Neural progenitor cell (in vitro differentiated cells): ENCODE measurements around the gene PRKCH. TPM values are rescaled to one million over a fixed set of nuclear protein-coding genes. Genes with fewer than 3 reads are reported as not detected.

Experiments
- DNase-seq: peaks from one replicate; pipeline ENCODE4 v3.0.0-alpha.2; 2016; ENCODE audit warnings: low spot score
- H2AFZ ChIP-seq: fragments of 200-600 bp; sonication (generic); replicated peaks from 2 replicates; pipeline ENCODE4 v1.6.1; 2016; ENCODE audit warnings: antibody characterized with exemption
- H3F3A ChIP-seq: fragments of 200-600 bp; sonication (generic); 2 replicates; pipeline ENCODE4 v1.6.1; 2016; ENCODE audit warnings: antibody characterized with exemption, low read depth
- H3K27ac ChIP-seq: fragments of 200-600 bp; sonication (generic); 2 replicates; pipeline ENCODE4 v1.5.1; 2016; ENCODE audit warnings: mild to moderate bottlenecking
- H3K27me3 ChIP-seq: fragments of 200-600 bp; sonication (generic); 2 replicates; pipeline ENCODE4 v1.6.1; 2016; ENCODE audit warnings: mild to moderate bottlenecking, moderate library complexity
- H3K36me3 ChIP-seq: fragments of 200-600 bp; sonication (generic); 2 replicates; pipeline ENCODE4 v1.5.1; 2016
- H3K4me1 ChIP-seq: fragments of 200-600 bp; sonication (generic); 2 replicates; pipeline ENCODE4 v1.6.1; 2016; ENCODE audit warnings: mixed run types
- H3K4me2 ChIP-seq: fragments of 200-600 bp; sonication (generic); 2 replicates; pipeline ENCODE4 v1.6.1; 2016
- H3K4me3 ChIP-seq: fragments of 200-600 bp; sonication (generic); 2 replicates; pipeline ENCODE4 v1.5.1; 2016
- H3K79me2 ChIP-seq: fragments of 200-600 bp; sonication (generic); 2 replicates; pipeline ENCODE4 v1.6.1; 2016; ENCODE audit warnings: low read depth
- H3K9ac ChIP-seq: fragments of 200-600 bp; sonication (generic); 2 replicates; pipeline ENCODE4 v1.6.1; 2016
- H3K9me3 ChIP-seq: fragments of 200-600 bp; sonication (generic); 2 replicates; pipeline ENCODE4 v1.5.1; 2016; ENCODE audit warnings: low read depth
- H4K20me1 ChIP-seq: fragments of 200-600 bp; sonication (generic); 2 replicates; pipeline ENCODE4 v1.6.1; 2016; ENCODE audit warnings: low read depth
- H3K27ac Mint-ChIP-seq: 3 replicates; pipeline ENCODE4 v1.8.0; 2021; ENCODE audit warnings: mixed read lengths
- H3K27me3 Mint-ChIP-seq: 2 replicates; pipeline ENCODE4 v1.8.0; 2022; ENCODE audit warnings: low read depth, mild to moderate bottlenecking, inconsistent platforms, moderate library complexity, mixed read lengths; ENCODE audit not compliant: insufficient read depth
- H3K36me3 Mint-ChIP-seq: 3 replicates; pipeline ENCODE4 v1.8.0; 2021; ENCODE audit warnings: mixed read lengths
- H3K4me1 Mint-ChIP-seq: 3 replicates; pipeline ENCODE4 v1.8.0; 2021; ENCODE audit warnings: mixed read lengths
- H3K4me3 Mint-ChIP-seq: 3 replicates; pipeline ENCODE4 v1.8.0; 2021; ENCODE audit warnings: mild to moderate bottlenecking, moderate library complexity, mixed read lengths
- H3K9me3 Mint-ChIP-seq: 3 replicates; pipeline ENCODE4 v1.8.0; 2020; ENCODE audit warnings: mixed read lengths
- EZH2 ChIP-seq: fragments of 200-600 bp; sonication (generic); IDR thresholded peaks from 2 replicates; pipeline ENCODE4 v1.6.1; 2017; ENCODE audit warnings: antibody characterized with exemption, mild to moderate bottlenecking, moderate library complexity
- EZH2phosphoT487 ChIP-seq: fragments of 200-600 bp; sonication (generic); IDR thresholded peaks from 2 replicates; pipeline ENCODE4 v1.6.1; 2017; ENCODE audit warnings: antibody characterized with exemption
- total RNA-seq: library from RNA; depleted of rRNA; stranded (reverse); fragments of >200 nt; gene quantifications from 2 replicates; pipeline ENCODE4 v1.2.3, GENCODE V29; 2015; ENCODE audit warnings: low replicate concordance
- TF ChIP-seq, protein P1 (sequence below): fragments of 200-600 bp; sonication (generic); IDR thresholded peaks from 2 replicates; pipeline ENCODE4 v1.5.1; 2017; ENCODE audit warnings: antibody characterized with exemption, mild to moderate bottlenecking

Gene PRKCH
- total RNA-seq, 1 donor from 2014 or later: 1.3 TPM

DNA sequence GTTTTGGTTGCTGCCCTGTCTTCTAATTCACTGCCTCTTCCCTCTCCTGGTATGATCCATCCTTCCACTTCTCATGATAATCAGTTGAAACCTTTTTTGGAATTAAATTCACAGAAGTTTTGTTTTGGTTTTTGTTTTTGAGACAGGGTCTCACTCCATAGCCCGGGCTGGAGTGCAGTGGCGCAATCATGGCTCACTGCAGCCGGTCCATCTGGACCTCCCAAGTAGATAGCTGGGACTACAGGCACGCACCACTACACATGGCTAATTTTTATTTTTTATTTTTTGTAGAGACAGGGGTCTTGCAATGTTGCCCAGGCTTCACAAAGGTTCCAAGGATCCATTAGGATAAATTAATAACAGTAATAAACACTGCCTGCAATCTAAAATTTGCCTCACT, 164.3 kb downstream of the PRKCH start:
- Mint-ChIP-seq H3K27ac (no peak overlapping the region), H3K9me3 (no peaks in the 10 kb centered on the region), H3K27me3 (no peaks in the 10 kb centered on the region), H3K36me3 (no peaks in the 10 kb centered on the region), H3K4me3 (no peak overlapping the region), H3K4me1 (peaks cover 27% of the 10 kb centered on the region)
- Histone ChIP-seq H3K9me3 (no peaks in the 10 kb centered on the region), H3K4me3 (no peak overlapping the region), H3K27me3 (no peaks in the 10 kb centered on the region), H3K79me2 (no peaks in the 10 kb centered on the region), H3F3A (no peaks in the 10 kb centered on the region), H2AFZ (no peak overlapping the region), H3K27ac (no peak overlapping the region), H3K4me1 (no peaks in the 10 kb centered on the region), H3K36me3 (no peaks in the 10 kb centered on the region), H3K4me2 (no peak overlapping the region), H4K20me1 (no peaks in the 10 kb centered on the region), H3K9ac (no peak overlapping the region)
- DNase-seq: no peak
- TF ChIP-seq EZH2phosphoT487: no peak
- no peak for TF ChIP-seq EZH2
- TF ChIP-seq, protein P1, sequence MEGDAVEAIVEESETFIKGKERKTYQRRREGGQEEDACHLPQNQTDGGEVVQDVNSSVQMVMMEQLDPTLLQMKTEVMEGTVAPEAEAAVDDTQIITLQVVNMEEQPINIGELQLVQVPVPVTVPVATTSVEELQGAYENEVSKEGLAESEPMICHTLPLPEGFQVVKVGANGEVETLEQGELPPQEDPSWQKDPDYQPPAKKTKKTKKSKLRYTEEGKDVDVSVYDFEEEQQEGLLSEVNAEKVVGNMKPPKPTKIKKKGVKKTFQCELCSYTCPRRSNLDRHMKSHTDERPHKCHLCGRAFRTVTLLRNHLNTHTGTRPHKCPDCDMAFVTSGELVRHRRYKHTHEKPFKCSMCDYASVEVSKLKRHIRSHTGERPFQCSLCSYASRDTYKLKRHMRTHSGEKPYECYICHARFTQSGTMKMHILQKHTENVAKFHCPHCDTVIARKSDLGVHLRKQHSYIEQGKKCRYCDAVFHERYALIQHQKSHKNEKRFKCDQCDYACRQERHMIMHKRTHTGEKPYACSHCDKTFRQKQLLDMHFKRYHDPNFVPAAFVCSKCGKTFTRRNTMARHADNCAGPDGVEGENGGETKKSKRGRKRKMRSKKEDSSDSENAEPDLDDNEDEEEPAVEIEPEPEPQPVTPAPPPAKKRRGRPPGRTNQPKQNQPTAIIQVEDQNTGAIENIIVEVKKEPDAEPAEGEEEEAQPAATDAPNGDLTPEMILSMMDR: no peak

DNA sequence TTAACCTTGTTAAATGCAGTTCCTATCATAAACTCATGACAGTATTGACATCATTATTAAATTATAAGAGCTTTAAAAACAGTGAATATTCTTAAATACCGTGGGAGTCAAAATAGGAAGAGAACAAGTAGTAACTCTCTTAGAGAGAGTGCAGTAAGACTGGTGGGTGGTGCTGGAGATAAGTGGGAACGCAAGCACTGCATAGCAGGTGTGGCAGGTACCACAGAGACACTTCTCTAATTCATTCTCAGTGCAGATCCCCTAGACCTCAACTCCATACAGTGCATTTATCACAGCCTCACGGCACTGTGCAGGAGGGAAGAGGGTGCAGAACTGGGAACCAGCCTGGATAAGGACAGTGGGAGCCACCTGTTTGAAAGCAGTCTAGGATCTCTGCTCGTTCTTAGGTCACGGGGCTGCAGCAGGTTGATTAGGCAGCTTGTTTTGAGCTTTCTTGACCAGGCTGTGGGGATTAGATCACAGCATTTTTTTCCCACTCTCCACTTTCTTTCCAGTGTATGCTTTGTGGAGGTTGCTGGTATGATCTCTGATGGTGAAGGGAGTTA, 165.6 kb downstream of the PRKCH start:
- H2AFZ ChIP-seq: no peak overlapping the region
- H3K36me3 ChIP-seq: no peaks in the 10 kb centered on the region
- no peaks in the 10 kb centered on the region for H4K20me1 ChIP-seq
- no peaks in the 10 kb centered on the region for H3K9me3 Mint-ChIP-seq
- H3K36me3 Mint-ChIP-seq: no peaks in the 10 kb centered on the region
- no peak overlapping the region for H3K9ac ChIP-seq
- no peak overlapping the region for H3K27ac Mint-ChIP-seq
- H3K4me3 ChIP-seq: no peak overlapping the region
- H3K9me3 ChIP-seq: no peaks in the 10 kb centered on the region
- no peak for DNase-seq
- no peak overlapping the region for H3K4me3 Mint-ChIP-seq
- no peaks in the 10 kb centered on the region for H3F3A ChIP-seq
- H3K4me1 Mint-ChIP-seq: peaks cover 25% of the 10 kb centered on the region
- no peaks in the 10 kb centered on the region for H3K27me3 Mint-ChIP-seq
- H3K27ac ChIP-seq: no peak overlapping the region
- H3K27me3 ChIP-seq: no peaks in the 10 kb centered on the region
- no peaks in the 10 kb centered on the region for H3K79me2 ChIP-seq
- H3K4me2 ChIP-seq: no peak overlapping the region
- H3K4me1 ChIP-seq: no peaks in the 10 kb centered on the region
- TF ChIP-seq EZH2phosphoT487 (no peak), EZH2 (no peak)
- TF ChIP-seq, protein P1: no peak

DNA sequence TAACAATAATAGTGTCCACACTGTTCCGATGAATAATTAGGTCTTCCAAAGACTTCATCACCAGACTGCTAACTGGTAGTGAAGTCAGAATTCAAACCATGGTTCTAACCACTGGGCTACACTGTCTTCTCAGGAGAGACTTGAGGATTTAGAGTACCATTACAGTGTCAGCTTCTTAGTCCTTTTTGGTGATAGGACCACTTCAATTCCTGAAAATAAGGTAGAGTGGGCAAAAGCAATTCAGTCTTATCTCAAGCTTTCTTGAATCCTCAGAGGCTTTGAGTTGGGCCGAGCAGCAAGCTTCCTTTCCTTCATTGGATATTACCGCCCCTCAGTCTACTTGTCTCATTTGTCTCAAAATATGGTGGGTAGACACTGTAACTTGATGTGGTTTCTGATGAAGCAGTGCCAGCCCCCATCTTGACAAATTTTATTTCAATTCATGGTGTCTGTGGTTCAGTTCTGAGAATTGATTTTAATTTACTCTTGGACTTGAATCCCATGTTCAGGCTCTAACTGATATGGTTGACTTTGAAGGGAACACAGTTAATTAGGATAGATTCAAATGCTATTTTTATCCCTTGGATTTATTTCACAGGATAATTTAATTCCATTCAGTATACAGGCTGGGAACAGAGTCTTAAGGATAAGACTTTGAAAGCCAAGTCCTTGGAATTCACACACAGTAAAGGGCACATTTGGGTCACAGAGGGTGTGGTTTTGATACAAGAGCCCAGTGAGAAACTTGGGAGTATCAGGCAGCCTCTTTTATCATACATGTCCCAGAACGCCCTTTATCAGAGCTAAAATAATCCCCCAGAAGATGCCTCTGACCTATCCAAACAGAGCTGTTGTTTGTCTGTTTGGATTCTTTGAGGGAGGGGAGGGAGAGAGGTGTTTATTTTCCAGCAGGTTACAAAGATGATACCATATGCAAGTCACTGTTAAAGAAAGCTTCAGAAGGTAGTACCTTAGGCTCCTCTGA, 167.3 kb downstream of the PRKCH start:
- no peaks in the 10 kb centered on the region for H3K27me3 Mint-ChIP-seq
- H3K36me3 Mint-ChIP-seq: no peaks in the 10 kb centered on the region
- H3K9ac ChIP-seq: no peak overlapping the region
- no peak overlapping the region for H3K4me3 ChIP-seq
- H3K79me2 ChIP-seq: no peaks in the 10 kb centered on the region
- H3K27ac ChIP-seq: no peak overlapping the region
- DNase-seq: no peak
- H3K27ac Mint-ChIP-seq: peak overlapping the region; percentile 32
- H3K9me3 Mint-ChIP-seq: no peaks in the 10 kb centered on the region
- no peak overlapping the region for H3K4me2 ChIP-seq
- no peaks in the 10 kb centered on the region for H3K36me3 ChIP-seq
- TF ChIP-seq EZH2phosphoT487 (no peak), EZH2 (no peak)
- TF ChIP-seq, protein P1: no peak
- no peaks in the 10 kb centered on the region for H3K4me1 ChIP-seq
- H2AFZ ChIP-seq: no peak overlapping the region
- no peak overlapping the region for H3K4me3 Mint-ChIP-seq
- H3K27me3 ChIP-seq: no peaks in the 10 kb centered on the region
- no peaks in the 10 kb centered on the region for H4K20me1 ChIP-seq
- H3F3A ChIP-seq: no peaks in the 10 kb centered on the region
- no peaks in the 10 kb centered on the region for H3K9me3 ChIP-seq
- peaks cover 25% of the 10 kb centered on the region for H3K4me1 Mint-ChIP-seq
